GM12878 (cell line): ENCODE data around the gene ENOX1. TPM values are rescaled to one million over a fixed set of nuclear protein-coding genes. Genes with fewer than 3 reads are reported as not detected.

Experiments used
- ATAC-seq: fragments of 200-7000 bp; cut with Tn5 transposase; 3 replicates; pipeline ENCODE4 v1.9.1; 2020; ENCODE audit warnings: mild to moderate bottlenecking, moderate library complexity
- BruUV-seq: library from RNA; stranded (reverse); fragments of 400-500 nt; replicated peaks from 2 replicates; lab custom pipeline; 2021; lab: Mats Ljungman, UMichigan
- CTCF ChIA-PET: fragments of 300-600 bp; sonication (Branson Sonifier 250); formaldehyde crosslinking; extraction: SDS; loops from one replicate; lab custom pipeline; 2021; ENCODE audit warnings: inconsistent platforms; lab: Yijun Ruan, JAX
- POLR2A ChIA-PET: fragments of 350-600 bp; formaldehyde crosslinking; extraction: SDS; loops from one replicate; lab custom pipeline; 2021; ENCODE audit warnings: inconsistent platforms; lab: Charles Lee
- RAD21 ChIA-PET: fragments of 300-600 bp; sonication (Branson Sonifier 250); formaldehyde crosslinking; loops from one replicate; lab custom pipeline; 2023; ENCODE audit warnings: antibody characterized with exemption; ENCODE audit not compliant: unreplicated experiment; lab: Charles Lee
- SMC1A ChIA-PET: fragments of 300-600 bp; sonication (Branson Sonifier 250); formaldehyde crosslinking; loops from one replicate; lab custom pipeline; 2023; ENCODE audit not compliant: unreplicated experiment, uncharacterized antibody; lab: Charles Lee
- DNase-seq: peaks from one replicate; pipeline ENCODE4 v3.0.0-alpha.2; 2011; ENCODE audit warnings: low read depth, low spot score
- FAIRE-seq: peaks from 3 replicates; lab custom pipeline; 2011; peaks lifted over from hg19 to GRCh38; lab: Jason Lieb, UNC
- H2AFZ ChIP-seq: 2 replicates; pipeline ENCODE4 v1.6.0; 2011; ENCODE audit warnings: low read depth, low read length, control low read depth; ENCODE audit not compliant: control insufficient read depth
- H3K27ac ChIP-seq: 2 replicates; pipeline ENCODE4 v1.5.1; 2011; ENCODE audit warnings: control low read depth; ENCODE audit not compliant: control insufficient read depth, insufficient read depth
- H3K27me3 ChIP-seq, 2 experiments: replicated peaks in 1 of 2; 2 replicates each; pipeline versions ENCODE4 v1.6.0 to v1.6.1; 2011; ENCODE audit warnings: low read length in 1 of 2; ENCODE audit not compliant: control insufficient read depth in 2 of 2, insufficient read depth in 2 of 2
- H3K36me3 ChIP-seq, 2 experiments: 2 replicates each; pipeline ENCODE4 v1.5.1; 2011; ENCODE audit warnings: low read length in 1 of 2; ENCODE audit not compliant: control insufficient read depth in 2 of 2, insufficient read depth in 2 of 2
- H3K4me1 ChIP-seq: 2 replicates; pipeline ENCODE4 v1.6.1; 2011; ENCODE audit warnings: mild to moderate bottlenecking, low read length, moderate library complexity, mixed read lengths; ENCODE audit not compliant: control insufficient read depth, insufficient read depth
- H3K4me2 ChIP-seq: 2 replicates; pipeline ENCODE4 v1.6.0; 2011; ENCODE audit warnings: control low read depth; ENCODE audit not compliant: control insufficient read depth, insufficient read depth
- H3K4me3 ChIP-seq: fragments of 200-600 bp; sonication (generic); 2 replicates; pipeline ENCODE4 v1.5.1; 2016
- H3K79me2 ChIP-seq: 2 replicates; pipeline ENCODE4 v1.6.0; 2011; ENCODE audit warnings: low read length; ENCODE audit not compliant: control insufficient read depth, insufficient read depth
- H3K9ac ChIP-seq: 2 replicates; pipeline ENCODE4 v1.8.0; 2011; ENCODE audit warnings: low read length, control low read depth, mixed read lengths; ENCODE audit not compliant: control insufficient read depth, insufficient read depth
- H3K9me3 ChIP-seq: replicated peaks from 3 replicates; pipeline ENCODE4 v1.5.1; 2011; ENCODE audit warnings: mild to moderate bottlenecking, low read length; ENCODE audit not compliant: control insufficient read depth, insufficient read depth
- H4K20me1 ChIP-seq: 2 replicates; pipeline ENCODE4 v1.6.0; 2011; ENCODE audit not compliant: control insufficient read depth, insufficient read depth
- CBX3 ChIP-seq: fragments of 200-600 bp; sonication (generic); IDR thresholded peaks from 2 replicates; pipeline ENCODE4 v1.6.1; 2016; ENCODE audit warnings: low read depth, borderline replicate concordance
- CEBPB ChIP-seq, 2 experiments: fragments of 150-350 bp in 1 of 2; IDR thresholded peaks; 2 replicates each; pipeline ENCODE4 v1.6.1; 2012 to 2014; ENCODE audit warnings: low read depth in 2 of 2, low read length in 2 of 2, borderline replicate concordance in 1 of 2, inconsistent platforms in 1 of 2
- MYC ChIP-seq: IDR thresholded peaks from 2 replicates; pipeline ENCODE4 v1.6.1; 2011; ENCODE audit warnings: mild to moderate bottlenecking, low read length, moderate library complexity, inconsistent platforms; ENCODE audit not compliant: insufficient read depth, insufficient replicate concordance, insufficient read length, severe bottlenecking
- NR2C1 ChIP-seq: fragments of 450-650 bp; IDR thresholded peaks from 2 replicates; pipeline ENCODE4 v1.6.1; 2017; ENCODE audit warnings: antibody characterized with exemption, mild to moderate bottlenecking, moderate library complexity
- RELA ChIP-seq: fragments of 450-650 bp; IDR thresholded peaks from 2 replicates; pipeline ENCODE4 v1.8.0; 2014; ENCODE audit warnings: borderline replicate concordance; ENCODE audit not compliant: partially characterized antibody
- RUNX3 ChIP-seq: IDR thresholded peaks from 2 replicates; pipeline ENCODE4 v1.6.1; 2012; ENCODE audit warnings: low read length, inconsistent platforms
- SIX5 ChIP-seq: IDR thresholded peaks from 2 replicates; pipeline ENCODE4 v1.6.1; 2011; ENCODE audit warnings: mild to moderate bottlenecking, low read depth, low read length, moderate library complexity; ENCODE audit not compliant: severe bottlenecking
- STAT3 ChIP-seq: IDR thresholded peaks from 2 replicates; pipeline ENCODE4 v1.6.1; 2011; ENCODE audit warnings: low read depth, low read length, improper control_type of control experiment
- YBX1 ChIP-seq: fragments of 450-650 bp; IDR thresholded peaks from 2 replicates; pipeline ENCODE4 v1.6.1; 2016; ENCODE audit warnings: antibody characterized with exemption
- ZNF207 ChIP-seq: fragments of 450-650 bp; IDR thresholded peaks from 2 replicates; pipeline ENCODE4 v1.6.1; 2014; ENCODE audit warnings: antibody characterized with exemption, mild to moderate bottlenecking, borderline replicate concordance
- ZNF622 ChIP-seq: fragments of 450-650 bp; IDR thresholded peaks from 2 replicates; pipeline ENCODE4 v1.6.1; 2017; ENCODE audit warnings: mild to moderate bottlenecking, inconsistent platforms
- ZZZ3 ChIP-seq: IDR thresholded peaks from 2 replicates; pipeline ENCODE4 v1.6.1; 2011; ENCODE audit warnings: low read depth; ENCODE audit not compliant: control insufficient read depth, insufficient read length
- WGBS: methylation state at CpG from one replicate; pipeline ENCODE4 v1.1.6; 2016; ENCODE audit warnings: low lambda C conversion rate; ENCODE audit not compliant: insufficient replicate concordance, insufficient coverage; ENCODE audit errors: missing lambda C conversion rate; 5-methylcytosine and 5-hydroxymethylcytosine counted together
- in situ Hi-C: fragments of 300-500 bp; cut with MboI; formaldehyde crosslinking; loops from 9 replicates; pipeline ENCODE4 v1.14.3; 2018; ENCODE audit warnings: mixed read lengths
- intact Hi-C: fragments of 100-400 bp; cut with micrococcal nuclease; formaldehyde crosslinking; loops from one replicate; pipeline ENCODE4 v1.14.2; 2022; ENCODE audit not compliant: unreplicated experiment
- polyA plus RNA-seq, 11 experiments: library from polyadenylated mRNA; depleted of rRNA in 4 of 11; unstranded in 6 of 11; stranded (reverse) in 5 of 11; fragments of >200 nt; fragmentation: Nextera tagmentation in 4 of 11; fragmentation: Illumina TruSeq in 1 of 11; extraction: Ambion mirVana in 4 of 11; extraction: Trizol in 1 of 11; gene quantifications; 1 replicate in 1 of 11; 2 replicates in 10 of 11; pipeline versions ENCODE4 v1.2.1 to v1.2.3, GENCODE V29; 2011 to 2016; ENCODE audit warnings: inconsistent platforms in 2 of 11, missing spikeins in 2 of 11, low read depth in 1 of 11
- total RNA-seq, 4 experiments: library from RNA; depleted of rRNA in 3 of 4; stranded (reverse); fragments of >200 nt in 3 of 4; fragmentation: Illumina TruSeq in 1 of 4; extraction: Trizol in 1 of 4; gene quantifications; 2 replicates each; pipeline versions ENCODE4 v1.2.1 to v1.2.3, GENCODE V29; 2013 to 2021
- TF ChIP-seq, protein P1 (sequence below), 3 experiments: IDR thresholded peaks in 2 of 3; conservative IDR thresholded peaks in 1 of 3; 2 replicates each; pipeline ENCODE4 v1.5.1; 2011; ENCODE audit warnings: low read depth in 3 of 3, low read length in 3 of 3, mild to moderate bottlenecking in 3 of 3, control low read depth in 2 of 3, moderate library complexity in 2 of 3, inconsistent platforms in 1 of 3, mixed read lengths in 1 of 3; ENCODE audit not compliant: control insufficient read depth in 2 of 3, insufficient read depth in 1 of 3; ENCODE audit errors: extremely low read depth in 1 of 3
- TF ChIP-seq, protein P2 (sequence below): fragments of 450-650 bp; IDR thresholded peaks from 2 replicates; pipeline ENCODE4 v1.6.1; 2016; ENCODE audit warnings: mild to moderate bottlenecking
- TF ChIP-seq, protein P3 (sequence below): fragments of 450-650 bp; IDR thresholded peaks from 2 replicates; pipeline ENCODE4 v1.6.1; 2018; ENCODE audit warnings: borderline replicate concordance, mild to moderate bottlenecking; ENCODE audit not compliant: partially characterized antibody

The ENOX1 gene
- total and polyA plus RNA-seq, 10 of the 15 experiments (the other 5 are each of a cell fraction or from before 2014, with no cell fraction given) = 0.11 to 0.26 (median 0.15) TPM

DNA sequence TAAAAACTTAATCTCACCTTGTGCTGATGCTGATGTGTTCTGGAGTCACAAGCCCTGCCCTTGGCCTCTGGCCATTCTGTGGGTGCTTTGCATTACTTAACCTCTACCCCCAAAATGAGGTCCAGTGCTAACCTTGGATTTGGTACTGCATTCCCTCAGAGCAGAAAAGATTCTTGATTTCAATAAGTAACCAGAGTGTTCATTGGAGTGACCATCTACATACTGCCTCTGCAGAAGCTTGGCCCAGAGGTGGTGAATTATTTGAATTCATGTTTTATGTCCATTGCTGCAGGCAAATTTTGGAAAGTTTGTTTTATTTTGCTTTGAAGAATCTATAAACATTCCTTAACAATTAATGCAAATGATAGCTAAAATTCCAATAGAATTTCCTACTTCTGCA is 7.6 kb upstream of the ENOX1 start (continued):
- TF ChIP-seq YBX1 = no peak

- ChIA-PET RAD21 (interaction anchor here (0.6 kb wide), 1 partner anchor 33 kb away, joined by 3 read pairs; no protein-coding TSS in a partner anchor), CTCF (interaction anchor here (1.2 to 4.5 kb wide), 4 partner anchors 8 to 1194 kb away, joined by 3 to 24 read pairs (median 6); no protein-coding TSS in a partner anchor), POLR2A (no interaction called here), SMC1A (interaction anchor here (1.4 to 1.8 kb wide), 4 partner anchors 8 to 820 kb away, joined by 3 to 8 read pairs (median 4); no protein-coding TSS in a partner anchor)
- no peaks in the 10 kb centered on the region for H3K9me3 ChIP-seq
- WGBS = 28% methylated on average over 3 of the region's 3 CpGs
- no peak overlapping the region for H3K4me3 ChIP-seq
- no peaks in the 10 kb centered on the region for H3K4me1 ChIP-seq
- no TSS peak for BruUV-seq
- no peak overlapping the region for H3K4me2 ChIP-seq
- no peak for DNase-seq
- intact Hi-C loops = no loop called here
- H3K36me3 ChIP-seq = no peaks in the 10 kb centered on the region
- no peak for FAIRE-seq
- ATAC-seq = no peak
- H3K27ac ChIP-seq = no peak overlapping the region
- H4K20me1 ChIP-seq = no peaks in the 10 kb centered on the region
- no peak overlapping the region for H2AFZ ChIP-seq
- H3K9ac ChIP-seq = no peak overlapping the region
- H3K79me2 ChIP-seq = no peaks in the 10 kb centered on the region
- peaks cover 2% of the 10 kb centered on the region in 2 experiments; a peak in 3 of 4 replicates for H3K27me3 ChIP-seq
- in situ Hi-C loops = loop anchor here (10.0 to 25.0 kb wide), 2 partner anchors 1197 to 1455 kb away; no protein-coding TSS in a partner anchor
- TF ChIP-seq SIX5 (no peak), ZZZ3 (no peak), RUNX3 (no peak), NR2C1 (no peak), ZNF622 (no peak), CEBPB (IDR thresholded peaks at IDR 0.05; ENCODE audit: borderline replicate concordance in 1 of 2, low read depth in 2 of 2, low read length in 2 of 2) (no peak), RELA (no peak), MYC (no peak), STAT3 (no peak), ZNF207 (no peak), CBX3 (no peak)
- TF ChIP-seq, protein P1, sequence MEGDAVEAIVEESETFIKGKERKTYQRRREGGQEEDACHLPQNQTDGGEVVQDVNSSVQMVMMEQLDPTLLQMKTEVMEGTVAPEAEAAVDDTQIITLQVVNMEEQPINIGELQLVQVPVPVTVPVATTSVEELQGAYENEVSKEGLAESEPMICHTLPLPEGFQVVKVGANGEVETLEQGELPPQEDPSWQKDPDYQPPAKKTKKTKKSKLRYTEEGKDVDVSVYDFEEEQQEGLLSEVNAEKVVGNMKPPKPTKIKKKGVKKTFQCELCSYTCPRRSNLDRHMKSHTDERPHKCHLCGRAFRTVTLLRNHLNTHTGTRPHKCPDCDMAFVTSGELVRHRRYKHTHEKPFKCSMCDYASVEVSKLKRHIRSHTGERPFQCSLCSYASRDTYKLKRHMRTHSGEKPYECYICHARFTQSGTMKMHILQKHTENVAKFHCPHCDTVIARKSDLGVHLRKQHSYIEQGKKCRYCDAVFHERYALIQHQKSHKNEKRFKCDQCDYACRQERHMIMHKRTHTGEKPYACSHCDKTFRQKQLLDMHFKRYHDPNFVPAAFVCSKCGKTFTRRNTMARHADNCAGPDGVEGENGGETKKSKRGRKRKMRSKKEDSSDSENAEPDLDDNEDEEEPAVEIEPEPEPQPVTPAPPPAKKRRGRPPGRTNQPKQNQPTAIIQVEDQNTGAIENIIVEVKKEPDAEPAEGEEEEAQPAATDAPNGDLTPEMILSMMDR (IDR thresholded peaks at IDR 0.05 in 2 of 3, conservative IDR thresholded peaks at IDR 0.05 in 1 of 3; ENCODE audit: control insufficient read depth in 2 of 3, extremely low read depth in 1 of 3, insufficient read depth in 1 of 3, low read depth in 3 of 3, low read length in 3 of 3) = no peak
- TF ChIP-seq, protein P2, sequence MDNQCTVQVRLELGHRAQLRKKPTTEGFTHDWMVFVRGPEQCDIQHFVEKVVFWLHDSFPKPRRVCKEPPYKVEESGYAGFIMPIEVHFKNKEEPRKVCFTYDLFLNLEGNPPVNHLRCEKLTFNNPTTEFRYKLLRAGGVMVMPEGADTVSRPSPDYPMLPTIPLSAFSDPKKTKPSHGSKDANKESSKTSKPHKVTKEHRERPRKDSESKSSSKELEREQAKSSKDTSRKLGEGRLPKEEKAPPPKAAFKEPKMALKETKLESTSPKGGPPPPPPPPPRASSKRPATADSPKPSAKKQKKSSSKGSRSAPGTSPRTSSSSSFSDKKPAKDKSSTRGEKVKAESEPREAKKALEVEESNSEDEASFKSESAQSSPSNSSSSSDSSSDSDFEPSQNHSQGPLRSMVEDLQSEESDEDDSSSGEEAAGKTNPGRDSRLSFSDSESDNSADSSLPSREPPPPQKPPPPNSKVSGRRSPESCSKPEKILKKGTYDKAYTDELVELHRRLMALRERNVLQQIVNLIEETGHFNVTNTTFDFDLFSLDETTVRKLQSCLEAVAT = no peak
- TF ChIP-seq, protein P3, sequence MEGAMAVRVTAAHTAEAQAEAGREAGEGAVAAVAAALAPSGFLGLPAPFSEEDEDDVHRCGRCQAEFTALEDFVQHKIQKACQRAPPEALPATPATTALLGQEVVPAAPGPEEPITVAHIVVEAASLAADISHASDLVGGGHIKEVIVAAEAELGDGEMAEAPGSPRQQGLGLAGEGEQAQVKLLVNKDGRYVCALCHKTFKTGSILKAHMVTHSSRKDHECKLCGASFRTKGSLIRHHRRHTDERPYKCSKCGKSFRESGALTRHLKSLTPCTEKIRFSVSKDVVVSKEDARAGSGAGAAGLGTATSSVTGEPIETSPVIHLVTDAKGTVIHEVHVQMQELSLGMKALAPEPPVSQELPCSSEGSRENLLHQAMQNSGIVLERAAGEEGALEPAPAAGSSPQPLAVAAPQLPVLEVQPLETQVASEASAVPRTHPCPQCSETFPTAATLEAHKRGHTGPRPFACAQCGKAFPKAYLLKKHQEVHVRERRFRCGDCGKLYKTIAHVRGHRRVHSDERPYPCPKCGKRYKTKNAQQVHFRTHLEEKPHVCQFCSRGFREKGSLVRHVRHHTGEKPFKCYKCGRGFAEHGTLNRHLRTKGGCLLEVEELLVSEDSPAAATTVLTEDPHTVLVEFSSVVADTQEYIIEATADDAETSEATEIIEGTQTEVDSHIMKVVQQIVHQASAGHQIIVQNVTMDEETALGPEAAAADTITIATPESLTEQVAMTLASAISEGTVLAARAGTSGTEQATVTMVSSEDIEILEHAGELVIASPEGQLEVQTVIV = no peak
These were observed 5.5 kb upstream of the ENOX1 start for GRCh38 chr13:43792076-43792881.
